Omental fat pad (tissue), 4 donors: Measurements from ENCODE around the gene KCTD16. TPM values are rescaled to one million over a fixed set of nuclear protein-coding genes. Genes with fewer than 3 reads are reported as not detected.

Source experiments
- ATAC-seq: fragments of 150-250 bp; one replicate; pipeline ENCODE4 v1.9.1; 2016; ENCODE audit warnings: mild to moderate bottlenecking, moderate library complexity; ENCODE audit not compliant: low FRiP score
- DNase-seq: peaks from one replicate; pipeline ENCODE4 v3.0.0-alpha.2; 2019; ENCODE audit warnings: low spot score
- CTCF ChIP-seq, 3 donors: fragments of 450-650 bp; IDR thresholded peaks; one replicate each; pipeline ENCODE4 v1.5.1; 2016 to 2017; ENCODE audit warnings: antibody characterized with exemption in 3 of 3, mild to moderate bottlenecking in 3 of 3, moderate library complexity in 2 of 3
- total RNA-seq, 4 donors: library from RNA; depleted of rRNA; stranded (reverse); fragments of >200 nt; gene quantifications; one replicate each; pipeline ENCODE4 v1.1.0, GENCODE V29; 2016

KCTD16 gene
- total RNA-seq, 4 donors from 2014 or later = 0.09 to 0.19 (median 0.16) TPM; not detected in 1

GRCh38 chr5:144472221-144472620, 301.5 kb downstream of the KCTD16 start:
- DNase-seq = no peak
- TF ChIP-seq CTCF (IDR thresholded peaks at IDR 0.05) = no peak
- no peak for ATAC-seq

DNA sequence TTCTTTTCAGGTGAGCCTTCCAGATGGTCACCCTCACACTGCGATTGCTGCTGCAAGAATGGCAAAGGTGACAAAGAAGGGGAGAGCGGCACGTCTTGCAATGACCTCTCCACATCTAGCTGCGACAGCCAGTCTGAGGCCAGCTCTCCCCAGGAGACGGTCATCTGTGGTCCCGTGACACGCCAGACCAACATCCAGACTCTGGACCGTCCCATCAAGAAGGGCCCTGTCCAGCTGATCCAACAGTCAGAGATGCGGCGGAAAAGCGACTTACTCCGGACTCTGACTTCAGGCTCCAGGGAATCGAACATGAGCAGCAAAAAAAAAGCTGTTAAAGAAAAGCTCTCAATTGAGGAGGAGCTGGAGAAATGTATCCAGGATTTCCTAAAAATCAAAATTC, 303.0 kb downstream of the KCTD16 start:
- ATAC-seq = no peak
- DNase-seq = no peak
- TF ChIP-seq CTCF (IDR thresholded peaks at IDR 0.05) = no peak

DNA sequence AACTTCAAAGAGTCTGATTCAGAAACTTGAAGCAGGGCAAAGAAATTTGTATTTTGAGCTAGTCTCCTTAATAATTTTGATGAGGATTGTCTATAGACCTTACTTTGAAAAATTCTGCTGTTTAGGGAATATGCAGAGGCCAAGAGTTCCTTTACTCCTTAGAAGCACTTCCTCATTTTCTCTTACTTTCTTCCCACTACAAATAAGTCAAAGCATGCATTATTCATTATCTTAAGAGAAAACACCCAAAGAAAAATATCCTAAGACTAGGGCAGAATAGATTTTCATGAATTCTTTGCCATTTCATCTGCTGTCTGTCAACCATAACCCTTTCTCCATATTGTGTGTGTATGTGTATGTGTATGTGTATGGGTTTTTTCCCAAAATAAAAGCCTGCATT, 307.9 kb downstream of the KCTD16 start:
- DNase-seq (no peak), ATAC-seq (no peak)
- TF ChIP-seq CTCF (IDR thresholded peaks at IDR 0.05) = no peak

GRCh38 chr5:144481861-144482260, 311.2 kb downstream of the KCTD16 start:
- ATAC-seq (no peak), DNase-seq (no peak)
- TF ChIP-seq CTCF (IDR thresholded peaks at IDR 0.05) = no peak

GRCh38 chr5:144484124-144484897, 313.6 kb downstream of the KCTD16 start:
- no peak for TF ChIP-seq CTCF (IDR thresholded peaks at IDR 0.05)
- no peak for ATAC-seq
- DNase-seq = no peak

DNA sequence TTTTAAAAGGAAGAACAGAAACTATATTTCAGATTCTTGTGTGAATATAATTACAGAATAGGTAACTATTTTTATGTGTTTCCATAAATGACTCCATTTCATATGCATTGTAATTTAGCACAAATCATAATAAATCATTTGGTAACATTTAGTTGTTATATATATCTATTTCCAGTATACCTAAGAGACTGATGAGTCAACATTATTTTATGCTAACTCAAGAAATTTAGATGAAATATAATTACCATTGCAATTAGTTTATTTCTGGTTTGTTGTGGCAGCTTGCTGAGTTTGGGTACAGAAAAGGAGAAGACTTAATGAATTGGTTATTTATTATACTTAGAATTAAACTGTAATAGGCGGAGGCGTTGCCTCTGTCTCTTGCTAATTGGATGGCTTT, 314.9 kb downstream of the KCTD16 start:
- TF ChIP-seq CTCF (IDR thresholded peaks at IDR 0.05) = no peak
- DNase-seq (no peak), ATAC-seq (no peak)

- DNase-seq (no peak), ATAC-seq (no peak)
- no peak for TF ChIP-seq CTCF (IDR thresholded peaks at IDR 0.05)
These were observed 316.5 kb downstream of the KCTD16 start for GRCh38 chr5:144487207-144487606.
